ENCODE results near the gene LPA. TPM values are rescaled to one million over a fixed set of nuclear protein-coding genes. Genes with fewer than 3 reads are reported as not detected.
A peak's percentile ranks its signal among the peaks of the same experiment; 100 is the strongest.

LPA gene
- total and polyA plus RNA-seq, 2 of the 13 experiments (the other 11 are each of a cell fraction or from before 2014, with no cell fraction given): not detected

DNA sequence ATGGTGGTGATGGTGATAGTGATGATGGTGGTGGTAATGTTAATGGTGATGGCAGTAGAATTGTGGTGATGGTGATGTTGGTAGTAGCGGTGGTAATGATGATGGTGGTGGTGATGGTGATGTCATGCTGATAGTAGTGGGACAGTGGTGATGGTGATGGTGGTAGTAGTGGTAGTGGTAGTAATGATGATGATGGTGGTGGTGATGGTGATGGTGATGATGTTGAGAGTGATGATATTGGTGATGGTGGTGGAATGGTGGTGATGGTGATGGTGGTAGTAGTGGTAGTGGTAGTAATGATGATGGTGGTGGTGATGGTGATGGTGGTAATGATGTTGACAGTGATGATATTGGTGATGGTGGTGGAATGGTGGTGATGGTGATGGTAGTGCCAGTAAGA is 128.8 kb downstream of the LPA start (continued):
- TF ChIP-seq ZBTB37 (CRISPR knock-in tag; IDR thresholded peaks at IDR 0.05) (no peak), ZNF629 (CRISPR knock-in tag; conservative IDR thresholded peaks at IDR 0.05) (no peak), MYC (CRISPR knock-in tag; IDR thresholded peaks at IDR 0.05; ENCODE audit: borderline replicate concordance) (no peak), SMC3 (IDR thresholded peaks at IDR 0.05; ENCODE audit: low read length) (no peak), ZNF510 (CRISPR knock-in tag; IDR thresholded peaks at IDR 0.05; ENCODE audit: low read depth) (no peak), FOXC1 (CRISPR knock-in tag; IDR thresholded peaks at IDR 0.05; ENCODE audit: borderline replicate concordance) (no peak), PLRG1 (conservative IDR thresholded peaks at IDR 0.05) (peak; percentile 72; the same call in 1 of the 2 replicates), HNRNPLL (IDR thresholded peaks at IDR 0.05; ENCODE audit: low read depth, low read length, poor library complexity, severe bottlenecking) (no peak), E2F1 (CRISPR knock-in tag; IDR thresholded peaks at IDR 0.05) (no peak), SMYD3 (CRISPR knock-in tag; IDR thresholded peaks at IDR 0.05) (no peak), SMAD1 (CRISPR knock-in tag; IDR thresholded peaks at IDR 0.05; ENCODE audit: borderline replicate concordance, low read depth) (no peak), FOXP1 (IDR thresholded peaks at IDR 0.05) (peak; percentile 51; the same call in 1 of the 2 replicates), FOXP1 (CRISPR knock-in tag; IDR thresholded peaks at IDR 0.05) (no peak), MIER2 (CRISPR knock-in tag; IDR thresholded peaks at IDR 0.05) (no peak), KLF13 (CRISPR knock-in tag; IDR thresholded peaks at IDR 0.05) (no peak), JUN (CRISPR knock-in tag; IDR thresholded peaks at IDR 0.05) (no peak), POLR2A (IDR thresholded peaks at IDR 0.05; ENCODE audit: insufficient read depth in 1 of 2, low read depth in 2 of 2, low read length in 2 of 2) (no peak), TRIM22 (IDR thresholded peaks at IDR 0.05) (peak; percentile 79; the same call in 1 of the 2 replicates)
- TF ChIP-seq, protein P1, sequence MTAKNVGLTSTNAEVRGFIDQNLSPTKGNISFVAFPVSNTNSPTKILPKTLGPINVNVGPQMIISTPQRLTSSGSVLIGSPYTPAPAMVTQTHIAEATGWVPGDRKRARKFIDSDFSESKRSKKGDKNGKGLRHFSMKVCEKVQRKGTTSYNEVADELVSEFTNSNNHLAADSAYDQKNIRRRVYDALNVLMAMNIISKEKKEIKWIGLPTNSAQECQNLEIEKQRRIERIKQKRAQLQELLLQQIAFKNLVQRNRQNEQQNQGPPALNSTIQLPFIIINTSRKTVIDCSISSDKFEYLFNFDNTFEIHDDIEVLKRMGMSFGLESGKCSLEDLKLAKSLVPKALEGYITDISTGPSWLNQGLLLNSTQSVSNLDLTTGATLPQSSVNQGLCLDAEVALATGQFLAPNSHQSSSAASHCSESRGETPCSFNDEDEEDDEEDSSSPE (CRISPR knock-in tag; IDR thresholded peaks at IDR 0.05): no peak
- TF ChIP-seq, protein P2, sequence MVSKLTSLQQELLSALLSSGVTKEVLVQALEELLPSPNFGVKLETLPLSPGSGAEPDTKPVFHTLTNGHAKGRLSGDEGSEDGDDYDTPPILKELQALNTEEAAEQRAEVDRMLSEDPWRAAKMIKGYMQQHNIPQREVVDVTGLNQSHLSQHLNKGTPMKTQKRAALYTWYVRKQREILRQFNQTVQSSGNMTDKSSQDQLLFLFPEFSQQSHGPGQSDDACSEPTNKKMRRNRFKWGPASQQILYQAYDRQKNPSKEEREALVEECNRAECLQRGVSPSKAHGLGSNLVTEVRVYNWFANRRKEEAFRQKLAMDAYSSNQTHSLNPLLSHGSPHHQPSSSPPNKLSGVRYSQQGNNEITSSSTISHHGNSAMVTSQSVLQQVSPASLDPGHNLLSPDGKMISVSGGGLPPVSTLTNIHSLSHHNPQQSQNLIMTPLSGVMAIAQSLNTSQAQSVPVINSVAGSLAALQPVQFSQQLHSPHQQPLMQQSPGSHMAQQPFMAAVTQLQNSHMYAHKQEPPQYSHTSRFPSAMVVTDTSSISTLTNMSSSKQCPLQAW (CRISPR knock-in tag; IDR thresholded peaks at IDR 0.05): no peak
- TF ChIP-seq, protein P3, sequence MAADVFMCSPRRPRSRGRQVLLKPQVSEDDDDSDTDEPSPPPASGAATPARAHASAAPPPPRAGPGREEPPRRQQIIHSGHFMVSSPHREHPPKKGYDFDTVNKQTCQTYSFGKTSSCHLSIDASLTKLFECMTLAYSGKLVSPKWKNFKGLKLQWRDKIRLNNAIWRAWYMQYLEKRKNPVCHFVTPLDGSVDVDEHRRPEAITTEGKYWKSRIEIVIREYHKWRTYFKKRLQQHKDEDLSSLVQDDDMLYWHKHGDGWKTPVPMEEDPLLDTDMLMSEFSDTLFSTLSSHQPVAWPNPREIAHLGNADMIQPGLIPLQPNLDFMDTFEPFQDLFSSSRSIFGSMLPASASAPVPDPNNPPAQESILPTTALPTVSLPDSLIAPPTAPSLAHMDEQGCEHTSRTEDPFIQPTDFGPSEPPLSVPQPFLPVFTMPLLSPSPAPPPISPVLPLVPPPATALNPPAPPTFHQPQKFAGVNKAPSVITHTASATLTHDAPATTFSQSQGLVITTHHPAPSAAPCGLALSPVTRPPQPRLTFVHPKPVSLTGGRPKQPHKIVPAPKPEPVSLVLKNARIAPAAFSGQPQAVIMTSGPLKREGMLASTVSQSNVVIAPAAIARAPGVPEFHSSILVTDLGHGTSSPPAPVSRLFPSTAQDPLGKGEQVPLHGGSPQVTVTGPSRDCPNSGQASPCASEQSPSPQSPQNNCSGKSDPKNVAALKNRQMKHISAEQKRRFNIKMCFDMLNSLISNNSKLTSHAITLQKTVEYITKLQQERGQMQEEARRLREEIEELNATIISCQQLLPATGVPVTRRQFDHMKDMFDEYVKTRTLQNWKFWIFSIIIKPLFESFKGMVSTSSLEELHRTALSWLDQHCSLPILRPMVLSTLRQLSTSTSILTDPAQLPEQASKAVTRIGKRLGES (CRISPR knock-in tag; IDR thresholded peaks at IDR 0.05; ENCODE audit: borderline replicate concordance): no peak
